DMS153 treated with DMSO at 0.1 percent for 48 hours (cell line): ENCODE data around the gene VPS51.

Source experiments
- DNase-seq: peaks from one replicate; lab custom pipeline; 2025; ENCODE audit not compliant: unreplicated experiment; lab: John Stamatoyannopoulos, UW

Gene VPS51

GRCh38 chr11:65095974-65096806 is at the start of gene VPS51:
Gene VPS51 (plus strand): TSS chr11:65096214. CDS start chr11:65096251, 37 bp downstream.
- DNase-seq: peak; percentile 76

DNA sequence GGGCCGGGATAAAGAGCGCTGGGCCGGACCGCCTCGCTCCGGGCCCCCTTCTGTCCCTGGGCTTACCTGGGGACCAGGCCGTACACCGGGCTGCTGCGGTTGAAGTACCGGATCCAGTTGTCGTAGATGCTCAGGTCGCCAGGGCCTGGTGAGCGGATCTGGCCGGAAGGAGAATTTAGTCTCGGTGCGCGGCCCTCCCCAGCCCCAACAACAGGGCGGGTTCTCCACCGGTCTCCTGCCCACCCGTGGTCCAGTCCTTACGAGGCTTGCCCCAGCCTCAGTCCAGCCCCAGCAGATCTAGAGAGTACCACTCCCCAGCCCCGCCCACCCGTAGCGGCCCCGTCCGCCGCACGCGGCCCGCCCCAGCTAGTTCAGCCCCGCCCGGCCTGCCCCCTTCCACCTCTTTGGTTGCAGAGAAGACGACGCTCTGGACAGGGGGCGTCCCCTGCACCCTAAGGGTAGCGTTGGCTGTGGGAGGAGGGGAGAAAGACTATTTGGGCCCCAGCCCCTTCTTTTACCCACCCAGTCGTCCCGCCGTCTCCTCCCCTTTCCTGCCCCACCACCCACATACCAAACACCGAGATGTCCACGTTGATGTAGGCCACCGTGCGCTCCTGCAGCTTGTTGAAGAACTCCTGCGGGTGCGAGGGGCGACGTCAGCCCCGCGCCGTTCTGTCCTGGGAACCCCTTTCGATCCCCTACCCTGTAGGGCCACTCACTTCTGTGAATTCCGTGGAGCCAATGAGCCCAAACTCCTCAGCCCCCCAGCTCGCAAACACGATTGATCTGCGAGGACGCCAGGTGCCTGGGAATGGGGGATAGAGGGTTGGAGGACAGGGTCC is 48.2 kb upstream of the VPS51 start:
- DNase-seq: no peak

- DNase-seq: no peak
Measured at GRCh38 chr11:65051398-65051858, 44.6 kb upstream of the VPS51 start.

GRCh38 chr11:65053827-65054508 is 42.0 kb upstream of the VPS51 start:
- DNase-seq: no peak

DNA sequence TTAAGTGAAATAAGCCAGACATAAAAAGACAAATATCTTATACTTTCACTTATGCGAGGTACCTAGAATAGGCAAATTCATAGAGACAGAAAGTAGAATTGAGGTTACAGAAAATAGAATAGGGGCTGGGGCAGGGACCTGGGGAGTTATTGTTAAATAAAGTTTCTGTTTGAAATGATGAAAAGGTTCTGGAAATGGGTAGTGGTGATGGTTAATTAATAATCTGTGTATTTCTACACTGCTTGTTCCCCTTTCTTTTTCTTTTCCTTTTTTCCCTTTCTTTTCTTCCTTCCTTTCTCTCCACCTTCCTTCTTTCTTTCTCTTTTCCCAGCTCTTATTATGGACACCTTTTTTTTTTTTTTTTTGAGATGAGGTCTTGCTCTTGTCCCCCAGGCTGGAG is 40.5 kb upstream of the VPS51 start:
- DNase-seq: no peak

DNA sequence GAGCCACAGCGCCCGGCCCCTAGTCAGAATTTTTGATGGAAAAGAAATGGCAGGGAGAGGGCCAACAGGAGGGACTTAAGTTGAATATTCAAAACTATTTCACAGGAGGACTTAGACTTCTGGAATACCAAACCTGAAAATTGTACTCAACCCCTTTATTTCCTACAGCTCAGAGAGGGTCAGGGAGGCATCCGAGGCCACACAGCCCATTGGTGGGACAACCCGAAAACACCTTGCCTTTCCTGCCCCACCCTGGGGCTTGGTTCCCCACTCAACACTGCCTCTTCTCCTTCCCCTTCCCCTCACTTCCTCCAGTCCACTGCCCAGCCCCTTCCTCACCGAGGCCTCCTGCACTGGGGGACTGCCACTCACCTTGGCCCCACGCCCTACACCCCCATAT is 39.0 kb upstream of the VPS51 start:
- no peak for DNase-seq

- DNase-seq: no peak
Measured at GRCh38 chr11:65057526-65057925, 38.5 kb upstream of the VPS51 start.

GRCh38 chr11:65058012-65058411 is 38.0 kb upstream of the VPS51 start:
- DNase-seq: no peak

GRCh38 chr11:65058419-65059054 is 37.5 kb upstream of the VPS51 start, which contains the start of gene NAALADL1:
Gene NAALADL1 (minus strand): TSS chr11:65058553. CDS start chr11:65058521, 32 bp downstream.
- DNase-seq: no peak

- DNase-seq: no peak
Measured at GRCh38 chr11:65059523-65059922, 36.5 kb upstream of the VPS51 start.

GRCh38 chr11:65059959-65060824 is 35.8 kb upstream of the VPS51 start:
- no peak for DNase-seq

GRCh38 chr11:65060913-65061408 is 35.1 kb upstream of the VPS51 start:
- no peak for DNase-seq

DNA sequence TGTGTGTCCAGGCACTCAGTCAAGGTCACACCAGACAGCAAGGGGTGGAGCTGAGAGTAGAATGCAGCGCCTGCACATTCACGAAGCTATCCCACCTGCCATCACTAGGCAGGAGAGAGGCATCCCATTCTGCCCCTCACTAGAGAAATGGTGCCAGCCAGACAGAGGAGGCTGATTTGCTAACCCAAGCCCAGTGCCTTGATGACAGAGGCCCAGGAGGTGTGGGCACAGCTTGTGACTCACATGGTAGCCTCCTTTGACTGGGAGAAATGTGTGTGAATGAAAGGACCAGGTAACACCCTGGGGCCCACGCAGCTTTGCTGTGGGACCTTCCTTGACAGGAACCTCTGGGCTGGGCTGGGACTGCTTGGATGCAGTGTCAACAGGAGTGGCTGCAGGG is 32.5 kb upstream of the VPS51 start:
- no peak for DNase-seq

DNA sequence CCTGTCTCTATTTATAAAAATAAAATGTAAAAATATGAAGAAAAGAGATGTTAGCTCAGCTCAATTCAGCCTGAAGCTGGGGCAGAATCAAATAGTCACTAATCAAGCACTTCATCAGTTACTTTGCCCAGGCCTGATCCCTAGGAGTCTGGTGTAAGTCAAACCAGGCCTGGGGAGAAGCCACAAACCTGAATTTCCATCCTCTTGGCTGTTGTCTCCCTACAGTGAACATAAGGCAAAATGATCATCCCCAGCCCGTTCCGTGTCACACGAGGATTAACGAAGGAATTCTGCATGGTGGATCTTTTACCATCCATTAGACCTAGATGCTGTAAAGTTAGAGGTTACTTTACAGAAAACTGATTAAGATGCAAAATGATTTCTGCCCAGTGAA is 31.2 kb upstream of the VPS51 start:
- DNase-seq: no peak

GRCh38 chr11:65065851-65066250 is 30.2 kb upstream of the VPS51 start:
- no peak for DNase-seq

DNA sequence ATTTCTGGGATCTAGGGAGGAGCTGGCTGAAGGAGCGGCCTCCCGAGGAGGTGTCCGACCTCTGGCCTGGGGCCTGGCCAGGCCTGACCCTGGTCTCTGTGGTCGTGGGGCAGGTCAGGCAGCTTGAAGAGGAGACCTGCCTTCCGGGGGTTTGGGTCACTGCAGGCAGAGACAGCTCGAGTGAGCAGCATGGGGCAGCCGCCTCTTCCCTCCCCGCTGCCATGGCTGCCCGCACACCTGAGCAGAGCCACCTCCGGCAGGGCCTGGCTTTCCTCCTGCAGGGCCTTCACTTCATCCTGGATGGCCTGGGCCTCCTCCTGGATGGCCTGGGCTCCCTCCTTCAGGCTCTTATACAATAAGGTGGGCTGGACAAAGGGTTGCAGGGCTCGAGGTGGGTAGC is 29.7 kb upstream of the VPS51 start:
- DNase-seq: no peak

DNA sequence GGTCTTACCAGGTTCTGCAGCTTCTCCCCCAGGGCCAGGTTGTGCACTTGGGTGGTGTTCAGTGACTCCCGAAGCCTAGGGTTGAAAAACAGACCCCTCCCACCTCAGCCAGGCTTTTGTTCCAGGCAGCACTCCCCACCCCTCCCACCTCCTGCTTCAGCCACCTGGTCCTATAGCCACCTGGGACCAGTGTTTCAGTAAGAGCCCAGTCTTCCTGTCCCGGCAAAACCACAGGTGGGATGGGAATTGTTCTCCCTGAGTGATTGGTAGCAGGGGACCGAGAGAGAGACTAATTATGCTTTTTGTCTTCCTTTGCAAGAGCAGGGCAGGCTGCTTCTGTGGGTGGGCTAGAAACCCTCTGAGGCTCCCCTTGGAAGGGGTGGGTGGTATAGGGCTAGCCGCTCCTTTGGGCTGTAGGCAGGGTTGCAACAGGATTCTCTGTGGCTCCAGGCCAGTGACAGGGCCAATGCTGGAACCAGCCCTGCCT is 29.2 kb upstream of the VPS51 start:
- peak; percentile 53 for DNase-seq

DNA sequence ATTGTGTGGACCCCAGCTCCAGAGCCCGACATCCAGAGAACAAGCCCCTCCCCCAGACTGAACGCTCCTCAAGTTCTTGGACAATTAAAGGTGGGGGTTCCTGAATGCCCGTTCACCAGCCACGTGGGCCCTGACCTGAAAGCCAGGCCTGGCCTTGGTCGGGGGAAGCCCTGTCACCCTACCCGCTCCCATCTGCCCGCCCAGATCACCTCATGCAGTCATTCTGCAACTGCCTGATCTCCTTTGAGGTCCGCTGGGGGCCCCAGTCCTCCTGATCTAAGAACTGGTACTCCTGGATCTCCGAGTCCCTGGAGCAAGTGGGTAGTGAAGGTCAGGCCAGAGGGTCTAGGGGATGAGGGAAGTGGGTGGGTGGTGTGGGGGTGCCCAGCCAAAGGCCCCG is 28.6 kb upstream of the VPS51 start:
- no peak for DNase-seq

- DNase-seq: no peak
Measured at GRCh38 chr11:65069217-65069616, 26.8 kb upstream of the VPS51 start.
